Pancreas (tissue), 10 donors: Measurements from ENCODE around the gene CAPN14. TPM values are rescaled to one million over a fixed set of nuclear protein-coding genes. Genes with fewer than 3 reads are reported as not detected.

Source experiments
- ATAC-seq, 4 donors: fragments of 200-7000 bp; cut with Tn5 transposase; one replicate each; pipeline versions ENCODE4 v1.8.0 to v1.9.1; 2020; ENCODE audit warnings: mild to moderate bottlenecking in 4 of 4, moderate library complexity in 4 of 4
- DNase-seq, 6 donors: peaks; one replicate each; pipeline ENCODE4 v3.0.0-alpha.2; 2020
- FAIRE-seq: peaks from 2 replicates; lab custom pipeline; 2012; peaks lifted over from hg19 to GRCh38; lab: Jason Lieb, UNC
- H3K27ac ChIP-seq, 4 donors: fragments of 200-600 bp; sonication (generic); 1 replicate in 3 of 4; 2 replicates in 1 of 4; pipeline versions ENCODE4 v1.5.0 to v1.8.0; 2020
- H3K27me3 ChIP-seq, 4 donors: fragments of 200-600 bp; one replicate each; pipeline ENCODE4 v1.8.0; 2021
- H3K36me3 ChIP-seq, 3 donors: fragments of 200-600 bp; sonication (generic) in 1 of 3; one replicate each; pipeline versions ENCODE4 v1.5.0 to v1.8.0; 2020 to 2021
- H3K4me1 ChIP-seq, 3 donors: fragments of 200-600 bp; one replicate each; pipeline ENCODE4 v1.8.0; 2021
- H3K4me3 ChIP-seq, 4 donors: fragments of 200-600 bp; sonication (generic) in 2 of 4; one replicate each; pipeline versions ENCODE4 v1.5.0 to v1.8.0; 2020 to 2021
- H3K9me3 ChIP-seq, 4 donors: fragments of 200-600 bp; one replicate each; pipeline ENCODE4 v1.8.0; 2021
- CTCF ChIP-seq, 4 donors: fragments of 200-600 bp; sonication (generic) in 3 of 4; IDR thresholded peaks; one replicate each; pipeline versions ENCODE4 v1.5.0 to v1.8.0; 2021; ENCODE audit warnings: antibody characterized with exemption in 4 of 4
- WGBS, 2 donors: extraction: QIAGEN DNeasy Blood & Tissue Kit; methylation state at CpG; one replicate each; pipeline ENCODE4 v1.1.7; 2013; 5-methylcytosine and 5-hydroxymethylcytosine counted together
- intact Hi-C, 3 donors: fragments of 100-400 bp; cut with DNase I; formaldehyde crosslinking; loops; one replicate each; pipeline versions ENCODE4 v1.11.1 to v1.14.2; 2022
- polyA plus RNA-seq, 2 donors: library from polyadenylated mRNA; stranded (reverse); fragments of 200-250 nt; gene quantifications; one replicate each; pipeline ENCODE4 v1.2.3, GENCODE V29; 2013
- total RNA-seq, 6 donors: library from RNA; stranded (reverse); fragmentation: NEBNext Ultra II Directional in 4 of 6; extraction: Animal tissue kit (Norgen Biotek cat#: 25700) in 4 of 6; gene quantifications; one replicate each; pipeline versions ENCODE4 v1.2.1 to v1.2.4, GENCODE V29; 2021 to 2023
- donor health status: healthy with polysubstance abuse.
- donor health status: DM: no; HTN: no; CAD: no; lungs with moderate emphysema.
- donor health status: DM: no; HTN: no; CAD: no.
- donor health status: control.
- donor health status: control.
- donor health status: Bipolar disorder and iron deficiency.
- donor health status: DM: yes; HTN: yes; CAD: no.
- donor health status: DM: no; HTN: no; CAD: no.
- donor health status: DM: no; HTN: no; CAD: no.
- donor health status: DM: yes; HTN: yes; CAD: no.

The CAPN14 gene
- total and polyA plus RNA-seq, 8 donors: 0.06 to 0.08 (median 0.07) TPM; not detected in 5

GRCh38 chr2:31163011-31163539, 54.2 kb downstream of the CAPN14 start:
- intact Hi-C loops: no loop called here
- Histone ChIP-seq H3K9me3 (no peaks in the 10 kb centered on the region), H3K4me3 (no peak overlapping the region), H3K27ac (no peak overlapping the region), H3K27me3 (no peaks in the 10 kb centered on the region), H3K4me1 (no peaks in the 10 kb centered on the region), H3K36me3 (no peaks in the 10 kb centered on the region)
- FAIRE-seq (no peak), ATAC-seq (no peak), DNase-seq (no peak)
- WGBS, 2 donors: 46 to 56% methylated on average over 6 of the region's 6 CpGs
- no peak for TF ChIP-seq CTCF (IDR thresholded peaks at IDR 0.05)

- Histone ChIP-seq H3K27me3 (no peaks in the 10 kb centered on the region), H3K9me3 (no peaks in the 10 kb centered on the region), H3K4me1 (no peaks in the 10 kb centered on the region), H3K27ac (no peak overlapping the region), H3K4me3 (no peak overlapping the region), H3K36me3 (no peaks in the 10 kb centered on the region)
- no peak for ATAC-seq
- intact Hi-C loops: no loop called here
- TF ChIP-seq CTCF (IDR thresholded peaks at IDR 0.05): no peak
- FAIRE-seq: no peak
- DNase-seq: no peak
- 74 to 77% methylated on average over 6 of the region's 6 CpGs for WGBS, 2 donors
These were observed 55.7 kb downstream of the CAPN14 start for GRCh38 chr2:31161637-31162036.

GRCh38 chr2:31151501-31151900, 65.8 kb downstream of the CAPN14 start:
- 51 to 61% methylated on average over 6 of the region's 6 CpGs for whole genome bisulfite sequencing, 2 donors
- Histone ChIP-seq H3K4me3 (no peak overlapping the region), H3K27me3 (no peaks in the 10 kb centered on the region), H3K36me3 (no peaks in the 10 kb centered on the region), H3K4me1 (no peaks in the 10 kb centered on the region), H3K9me3 (no peaks in the 10 kb centered on the region), H3K27ac (no peak overlapping the region)
- intact Hi-C loops: no loop called here
- ATAC-seq: no peak
- no peak for DNase-seq
- TF ChIP-seq CTCF (IDR thresholded peaks at IDR 0.05): no peak
- FAIRE-seq: no peak

- no peaks in the 10 kb centered on the region for H3K4me1 ChIP-seq
- no peaks in the 10 kb centered on the region for H3K9me3 ChIP-seq
- TF ChIP-seq CTCF (IDR thresholded peaks at IDR 0.05): no peak
- intact Hi-C loops: no loop called here
- no peaks in the 10 kb centered on the region for H3K36me3 ChIP-seq
- FAIRE-seq (no peak), DNase-seq (no peak), ATAC-seq (no peak)
- no peak overlapping the region for H3K4me3 ChIP-seq
- no peaks in the 10 kb centered on the region for H3K27me3 ChIP-seq
- WGBS, 2 donors: 64 to 75% methylated on average over 6 of the region's 6 CpGs
- no peak overlapping the region for H3K27ac ChIP-seq
These were observed 67.1 kb downstream of the CAPN14 start for GRCh38 chr2:31150120-31150670.

GRCh38 chr2:31148514-31148913, 68.8 kb downstream of the CAPN14 start:
- H3K27me3 ChIP-seq: no peaks in the 10 kb centered on the region
- no peaks in the 10 kb centered on the region for H3K4me1 ChIP-seq
- no peak overlapping the region for H3K4me3 ChIP-seq
- intact Hi-C loops: no loop called here
- WGBS, 2 donors: 58 to 71% methylated on average over 2 of the region's 2 CpGs
- FAIRE-seq: no peak
- TF ChIP-seq CTCF (IDR thresholded peaks at IDR 0.05): no peak
- H3K36me3 ChIP-seq: no peaks in the 10 kb centered on the region
- ATAC-seq: no peak
- DNase-seq: no peak
- H3K27ac ChIP-seq: no peak overlapping the region
- no peaks in the 10 kb centered on the region for H3K9me3 ChIP-seq
